Activated gamma-delta T cell (primary cell): ENCODE data around the gene GPR65.
"Not testable (repeated sequence)": the region's sequence is repeated elsewhere in the genome, so short reads cannot be mapped to it uniquely, and the experiment has no call there.

ENCODE experiments used
- DNase-seq: peaks from one replicate; lab custom pipeline; 2025; lab: John Stamatoyannopoulos, UW

GPR65 gene

DNA sequence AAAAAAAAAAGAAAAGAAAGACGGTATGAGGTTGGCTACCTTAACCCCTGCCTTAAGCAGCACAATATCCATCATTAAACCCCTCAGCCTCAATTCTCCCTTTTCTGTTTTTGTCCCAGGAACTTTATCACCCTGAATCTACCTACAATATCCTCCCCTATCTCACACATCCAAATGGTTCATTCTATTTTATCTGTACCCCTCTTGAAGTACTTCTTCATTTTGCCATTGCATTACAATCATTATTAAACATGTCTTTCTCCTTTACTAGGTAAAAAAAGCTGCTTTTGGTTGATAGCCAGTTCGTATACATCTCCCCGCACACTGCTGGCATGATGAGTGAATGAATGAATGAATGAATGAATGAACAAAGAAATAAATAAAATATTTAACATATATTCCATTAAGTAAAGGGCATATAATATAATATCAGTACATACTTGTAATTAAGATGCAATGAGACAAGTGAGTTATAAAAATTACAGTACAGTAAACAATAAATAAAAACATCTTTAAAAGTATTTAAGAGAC is 364 bp upstream of the GPR65 start:
- DNase-seq = no peak

DNA sequence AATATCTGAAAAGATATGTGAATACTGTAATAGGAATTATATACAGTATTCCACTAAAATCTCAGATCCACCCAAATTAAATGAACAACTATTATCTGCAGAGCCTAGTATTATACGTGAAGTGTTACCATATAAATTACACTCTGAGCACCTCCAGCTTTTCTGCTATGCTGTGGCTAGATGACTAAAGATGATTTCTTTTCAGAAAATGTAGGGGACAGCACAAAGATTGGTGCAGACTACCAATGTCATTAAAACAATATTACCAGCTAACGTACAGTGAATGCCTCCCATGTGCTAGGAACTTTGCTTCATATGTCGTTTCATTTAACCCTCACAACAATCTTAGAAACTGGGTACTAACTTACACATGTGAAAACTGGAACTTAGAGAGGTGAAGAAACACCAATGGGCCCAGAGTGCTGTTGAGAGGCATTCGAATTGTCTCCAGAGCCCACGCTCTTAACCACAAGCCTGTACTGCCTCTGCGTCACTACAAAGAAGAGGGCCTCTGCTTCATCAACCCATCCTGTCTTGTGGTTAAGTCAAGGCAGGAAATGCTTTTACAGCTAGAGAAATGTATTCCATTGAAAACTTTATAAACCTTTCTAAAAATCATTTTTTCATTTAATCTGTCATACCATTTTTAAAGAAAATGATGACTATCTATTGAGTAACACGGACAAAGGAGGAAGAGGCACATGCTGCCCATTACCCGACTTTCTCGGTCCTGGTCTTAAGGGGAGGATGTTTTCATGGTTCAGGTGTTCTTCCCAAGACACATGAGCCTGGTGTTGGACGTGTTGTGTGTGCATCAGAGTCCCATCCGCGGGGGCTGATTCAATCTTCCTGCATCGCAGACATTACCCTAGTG is 1.3 kb downstream of the GPR65 start:
- DNase-seq = no peak

- DNase-seq = no peak
Observed at GRCh38 chr14:88007608-88008007, 2.7 kb downstream of the GPR65 start.

DNA sequence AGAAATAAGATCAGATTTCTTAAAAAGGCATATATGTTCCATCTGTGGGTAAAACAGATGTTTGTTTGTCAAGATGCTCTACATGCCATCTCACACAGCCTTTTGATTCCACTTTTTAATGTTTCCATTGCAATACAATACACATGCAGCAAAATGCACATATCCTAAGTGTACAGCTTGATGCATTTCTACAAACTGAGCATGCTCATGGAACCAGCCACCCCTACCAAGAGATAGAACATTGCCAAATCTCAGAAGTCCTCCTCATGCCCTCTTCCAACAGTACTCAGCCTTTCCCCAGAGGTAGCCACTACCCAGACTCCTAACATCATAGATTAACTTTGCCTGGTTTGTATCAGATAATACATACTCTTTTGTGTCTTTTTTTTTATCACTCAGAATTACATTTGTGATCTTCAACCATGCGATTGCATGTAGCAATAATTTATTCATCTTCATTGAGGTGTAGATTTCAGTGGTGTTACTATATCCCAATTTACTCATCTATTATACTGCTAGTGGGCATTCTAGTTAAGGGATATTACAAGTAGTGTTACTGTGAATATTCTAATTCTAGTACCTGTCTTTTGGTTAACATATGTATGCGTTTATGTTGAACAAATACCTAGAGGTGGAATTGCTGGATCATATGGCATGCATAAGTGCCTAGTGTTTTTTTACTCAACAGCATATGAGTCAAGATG is 3.3 kb downstream of the GPR65 start:
- no peak for DNase-seq

DNA sequence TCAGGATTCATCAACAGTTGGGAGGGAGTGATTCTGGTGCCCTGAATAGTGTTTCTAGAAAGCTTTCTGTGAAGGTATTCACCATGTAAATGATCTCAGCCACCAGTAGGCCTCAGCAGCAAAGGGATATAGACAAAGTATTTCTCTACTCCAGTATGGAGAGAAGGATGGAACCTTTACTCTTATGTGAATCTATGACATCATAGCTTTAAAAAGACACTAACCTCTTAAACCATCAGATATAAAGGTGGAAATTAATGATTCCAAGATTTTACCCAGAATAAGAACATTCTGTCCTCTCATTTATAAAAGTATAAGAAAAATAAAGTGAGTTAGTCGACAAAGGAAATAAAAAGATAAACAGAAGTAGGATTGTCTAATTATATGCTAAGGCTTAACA is 4.6 kb downstream of the GPR65 start:
- no peak for DNase-seq

DNA sequence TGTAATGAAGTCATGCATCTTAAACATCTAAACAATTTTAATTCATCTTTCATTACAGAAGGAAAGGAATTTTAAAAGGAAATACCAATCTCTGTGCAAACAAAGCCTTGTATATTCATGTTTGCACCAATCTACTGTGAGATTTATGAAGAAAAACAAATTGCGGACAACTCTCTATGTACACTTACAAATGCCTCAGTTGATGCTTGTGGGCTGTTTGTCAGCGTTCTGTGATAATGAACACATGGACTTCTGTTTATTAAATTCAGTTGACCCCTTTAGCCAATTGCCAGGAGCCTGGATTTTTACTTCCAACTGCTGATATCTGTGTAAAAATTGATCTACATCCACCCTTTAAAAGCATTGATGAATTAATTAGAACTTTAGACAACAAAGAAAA is 5.4 kb downstream of the GPR65 start:
- DNase-seq = no peak

- no peak for DNase-seq
Observed at GRCh38 chr14:88012495-88012894, 7.6 kb downstream of the GPR65 start.

DNA sequence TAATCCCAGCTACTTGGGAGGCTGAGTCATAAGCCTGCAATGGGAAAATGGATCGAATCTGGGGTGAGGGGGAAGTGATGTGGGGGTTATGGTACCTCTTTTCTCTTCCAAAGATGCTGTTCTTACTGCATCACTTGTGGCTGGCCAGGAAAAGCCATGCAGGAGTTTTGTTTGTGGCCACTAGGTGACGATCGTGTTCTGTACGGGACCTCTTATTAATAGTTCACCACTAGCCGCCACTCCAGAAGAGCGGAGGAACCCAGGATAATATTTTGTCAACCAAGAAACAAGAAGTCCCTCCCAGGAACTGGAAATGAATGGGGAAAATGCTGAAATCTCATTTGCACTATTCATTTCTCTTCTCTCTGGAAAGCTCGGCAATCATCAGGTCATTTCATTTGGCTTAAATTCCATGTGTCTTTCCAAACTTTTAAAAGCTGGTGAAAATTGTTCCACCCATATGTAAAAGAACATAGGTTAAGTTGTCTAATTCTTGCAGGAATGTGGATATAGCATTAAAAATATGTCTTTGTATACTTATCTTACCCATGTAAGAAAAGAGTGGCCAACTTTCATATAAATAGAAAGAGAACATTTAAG is 8.9 kb downstream of the GPR65 start:
- DNase-seq = no peak

GRCh38 chr14:88016768-88017167 is 11.8 kb downstream of the GPR65 start:
- no peak for DNase-seq

DNA sequence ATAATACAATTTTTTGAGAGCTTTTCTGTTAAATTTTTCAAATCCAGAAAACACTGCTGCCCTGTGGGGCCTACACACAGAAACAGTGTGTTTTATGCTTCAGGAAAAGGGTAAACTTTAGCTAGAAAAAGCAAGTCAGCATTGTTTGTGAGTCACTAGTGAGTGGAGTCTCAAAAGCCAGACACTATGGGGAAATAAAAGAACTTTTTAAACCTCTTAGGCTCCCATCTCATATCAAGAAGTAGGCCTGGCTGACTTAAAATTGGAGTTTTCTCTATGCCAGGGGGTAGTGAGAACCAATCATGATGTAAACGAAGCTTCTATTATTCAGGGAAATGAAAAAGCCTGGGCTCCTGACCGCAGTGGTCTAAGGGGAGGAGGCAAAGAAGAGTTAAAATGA is 12.6 kb downstream of the GPR65 start:
- no peak for DNase-seq

DNA sequence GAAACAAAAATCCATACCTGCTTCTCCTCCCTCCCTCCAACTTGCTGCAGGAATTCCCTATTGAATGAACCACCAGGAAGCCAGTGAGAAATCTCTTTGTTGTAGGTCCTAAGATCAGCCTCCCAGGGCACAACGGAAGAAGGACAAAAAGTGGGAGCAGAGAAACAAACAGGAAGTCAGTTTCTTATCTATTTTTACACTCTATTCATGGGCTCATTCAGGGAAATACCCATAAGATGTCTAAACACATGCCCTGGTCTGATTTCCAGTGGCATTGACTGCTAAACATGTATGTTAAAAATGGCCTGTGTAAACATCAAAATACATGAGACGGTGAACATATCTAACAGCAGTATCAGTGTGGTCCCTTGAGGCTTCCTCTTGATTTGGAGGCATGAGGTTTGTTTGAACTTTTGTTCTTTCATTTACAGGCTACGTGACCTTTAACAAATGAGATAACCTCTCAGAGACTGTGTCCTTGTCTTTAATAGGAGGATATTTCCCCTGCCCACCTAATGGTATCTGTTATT is 18.8 kb downstream of the GPR65 start:
- no peak for DNase-seq

DNA sequence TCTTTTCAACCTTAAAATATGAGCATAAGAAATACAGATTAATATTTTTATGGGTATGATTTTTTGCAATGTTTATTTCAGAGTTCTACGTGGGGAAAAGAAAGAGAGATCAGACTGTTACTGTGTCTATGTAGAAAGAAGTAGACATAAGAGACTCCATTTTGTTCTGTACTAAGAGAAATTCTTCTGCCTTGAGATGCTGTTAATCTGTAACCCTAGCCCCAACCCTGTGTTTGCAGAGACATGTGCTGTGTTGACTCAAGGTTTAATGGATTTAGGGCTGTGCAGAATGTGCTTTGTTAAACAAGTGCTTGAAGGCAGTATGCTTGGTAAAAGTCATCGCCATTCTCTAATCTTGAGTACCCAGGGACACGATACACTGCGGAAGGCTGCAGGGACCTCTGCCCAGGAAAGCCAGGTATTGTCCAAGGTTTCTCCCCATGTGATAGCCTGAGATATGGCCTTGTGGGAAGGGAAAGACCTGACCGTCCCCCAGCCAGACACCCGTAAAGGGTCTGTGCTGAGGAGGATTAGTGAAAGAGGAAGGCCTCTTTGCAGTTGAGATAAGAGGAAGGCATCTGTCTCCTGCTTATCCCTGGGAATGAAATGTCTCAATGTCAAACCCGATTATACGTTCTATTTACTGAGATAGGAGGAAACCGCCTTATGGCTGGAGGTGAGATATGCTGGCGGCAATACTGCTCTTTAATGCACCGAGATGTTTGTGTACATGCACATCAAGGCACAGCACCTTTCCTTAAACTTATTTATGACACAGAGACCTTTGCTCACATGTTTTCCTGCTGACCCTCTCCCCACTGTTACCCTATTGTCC is 19.5 kb downstream of the GPR65 start:
- DNase-seq = not testable (repeated sequence)

DNA sequence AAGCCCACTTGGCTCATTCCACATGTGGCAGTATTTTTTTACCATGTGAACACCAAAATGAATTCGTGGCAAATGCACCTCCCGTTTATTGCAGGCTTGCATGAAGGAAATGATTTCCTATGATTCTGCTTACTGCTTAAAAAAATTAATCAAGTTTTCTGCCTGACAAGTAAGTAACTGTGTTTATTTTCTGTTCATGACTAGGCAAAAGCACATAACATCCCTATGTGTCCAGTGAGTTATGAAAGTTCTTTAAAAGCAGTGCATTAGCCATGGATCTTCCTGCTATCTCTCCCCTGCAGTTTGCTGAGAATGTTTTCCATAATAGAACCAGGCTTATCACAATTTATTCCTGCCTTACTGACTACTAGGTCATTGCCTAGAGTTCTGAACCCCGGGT is 20.4 kb downstream of the GPR65 start:
- no peak for DNase-seq

GRCh38 chr14:88026890-88027289 is 22.0 kb downstream of the GPR65 start:
- no peak for DNase-seq

GRCh38 chr14:88029500-88029899 is 24.6 kb downstream of the GPR65 start:
- no peak for DNase-seq

- no peak for DNase-seq
Observed at GRCh38 chr14:88030079-88030478, 25.1 kb downstream of the GPR65 start.

DNA sequence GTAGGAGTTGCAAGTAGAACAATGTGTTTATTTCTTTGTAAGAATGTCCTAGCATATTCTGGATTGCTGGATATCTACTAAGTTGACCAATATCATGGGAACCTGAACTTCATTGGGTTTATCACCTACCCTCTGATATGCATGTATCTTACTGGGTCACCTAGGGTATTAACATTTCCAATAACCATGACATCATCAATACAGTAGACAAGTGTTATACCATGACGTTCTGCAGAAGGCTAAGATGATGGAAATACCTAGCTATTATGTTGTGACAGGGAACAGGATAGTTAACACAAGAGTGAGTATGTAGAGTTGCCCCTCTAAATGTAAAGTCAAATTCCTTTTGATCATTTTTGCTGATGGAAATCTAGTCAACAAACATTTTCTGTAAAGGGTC is 26.0 kb downstream of the GPR65 start:
- no peak for DNase-seq

DNA sequence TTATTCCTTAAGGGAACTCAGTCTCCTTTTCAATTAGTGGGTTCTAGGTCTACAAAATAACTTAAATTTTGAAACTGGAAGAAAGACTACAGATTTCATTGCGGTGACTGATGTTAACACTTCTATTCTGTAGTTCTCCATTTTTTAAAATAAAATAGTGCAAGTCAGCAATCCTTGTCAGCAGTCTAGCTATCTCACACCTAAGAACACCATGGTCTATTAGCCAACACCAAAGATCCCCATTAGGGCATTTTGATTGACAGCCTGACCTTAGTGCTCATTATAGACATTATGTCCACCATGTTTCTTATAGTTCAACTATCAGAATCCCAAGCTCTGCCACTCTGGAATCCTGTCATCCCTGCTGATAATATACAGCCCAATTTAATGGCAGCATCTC is 27.4 kb downstream of the GPR65 start:
- DNase-seq = no peak

- no peak for DNase-seq
Observed at GRCh38 chr14:88034076-88034475, 29.1 kb downstream of the GPR65 start.

DNA sequence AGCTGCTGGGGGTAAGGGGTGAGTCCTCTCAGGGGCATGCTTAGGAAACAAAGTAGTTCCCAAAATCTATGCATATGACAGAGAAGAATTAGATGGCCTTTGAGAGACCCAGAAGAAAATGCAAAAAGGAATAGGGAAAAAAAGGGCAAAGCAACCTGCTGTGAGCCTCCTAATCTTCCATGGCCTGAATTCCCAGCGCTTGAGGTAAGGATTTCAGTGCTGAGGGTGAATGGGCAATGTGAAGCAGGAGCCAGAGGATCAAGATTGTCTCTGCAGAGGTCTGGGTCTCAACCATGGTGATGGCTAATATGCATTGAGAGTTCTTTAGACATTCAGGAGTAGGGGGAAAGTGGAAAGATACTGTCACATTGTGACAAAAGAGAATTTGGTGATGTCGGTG is 31.5 kb downstream of the GPR65 start:
- no peak for DNase-seq

DNA sequence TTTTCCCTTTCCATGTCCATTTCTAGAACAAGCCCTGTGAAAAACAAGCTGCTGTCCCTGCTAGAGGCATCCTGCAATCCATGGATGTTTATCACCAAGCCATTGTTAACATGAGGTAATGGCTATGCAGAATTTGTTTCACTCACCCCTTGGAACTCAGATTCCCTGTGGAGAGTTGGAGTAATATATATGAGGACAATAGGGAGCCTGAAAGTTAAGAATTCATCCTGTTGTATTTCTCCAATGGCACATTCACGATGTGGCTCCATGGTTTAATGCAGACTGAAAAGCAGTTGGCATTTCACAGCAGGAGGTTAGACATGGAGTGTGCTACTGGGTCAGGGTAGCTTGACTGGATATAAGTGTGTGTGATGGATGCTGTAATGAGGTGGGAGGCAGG is 32.4 kb downstream of the GPR65 start:
- DNase-seq = no peak

DNA sequence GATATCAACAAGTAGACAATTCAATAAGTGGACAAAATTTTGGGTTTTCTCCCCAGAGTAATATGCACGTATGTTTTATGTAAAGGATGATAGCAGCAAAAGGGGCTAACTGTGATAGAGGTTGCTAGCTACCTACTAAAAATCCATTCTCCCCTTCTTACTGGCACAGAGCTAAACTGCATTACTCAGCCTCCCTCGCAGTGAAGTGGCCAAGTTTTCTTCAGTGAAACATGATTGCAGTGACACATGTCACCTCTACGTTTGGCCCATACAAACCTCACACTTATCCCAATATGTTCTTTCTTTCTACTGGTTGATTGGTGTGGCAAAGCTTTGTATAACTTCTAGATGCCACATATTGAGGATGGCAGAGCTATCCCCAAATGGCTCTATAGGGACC is 34.3 kb downstream of the GPR65 start:
- DNase-seq = no peak
